ENCODE data around the gene CAPN15.

Gene CAPN15

DNA sequence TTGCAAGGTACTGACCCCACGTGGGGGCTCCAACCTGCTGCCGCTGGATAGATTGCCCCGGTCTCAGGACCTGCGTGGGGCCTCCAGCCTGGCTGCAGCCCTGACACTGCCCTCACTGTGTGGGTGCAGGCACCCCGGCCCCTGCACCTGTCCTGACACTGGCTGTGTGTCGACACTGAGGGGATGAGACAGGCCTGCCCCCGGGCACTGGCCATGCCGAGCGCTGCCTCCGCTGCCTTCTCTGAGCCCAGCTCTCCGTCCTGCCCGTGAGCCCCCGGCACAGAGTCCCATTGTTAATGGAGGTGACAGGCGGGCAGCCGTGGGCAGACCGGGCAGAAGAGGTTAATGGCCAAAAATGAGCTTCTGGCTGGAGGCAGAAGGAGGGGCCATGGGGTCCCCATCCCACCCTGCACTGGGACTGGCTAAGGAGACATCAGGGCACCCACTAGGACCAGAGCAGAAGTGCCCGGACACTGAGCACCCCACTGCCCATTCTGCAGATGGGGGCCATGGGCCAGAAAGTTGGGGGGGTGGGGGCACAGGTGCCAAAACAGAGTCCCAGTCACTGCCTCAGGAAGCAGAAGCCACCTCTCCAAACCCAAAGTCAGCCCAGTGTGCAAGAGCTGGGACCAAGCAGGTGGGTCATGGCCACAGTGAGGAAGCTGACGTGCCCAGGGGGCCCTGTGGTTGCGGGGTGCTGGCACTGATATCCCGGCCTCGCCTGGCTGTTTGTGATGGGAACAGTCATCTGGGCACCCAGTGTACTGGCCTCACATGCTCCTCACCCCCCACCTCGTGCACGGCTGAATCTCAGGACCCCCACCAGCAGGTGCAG lies 30.2 kb downstream of the CAPN15 start:
- H3K4me3 ChIP-seq (ENCODE audit: low read depth, low read length): no peak overlapping the region
- no peaks in the 10 kb centered on the region for H3K36me3 ChIP-seq
- no peaks in the 10 kb centered on the region for H3K9me3 ChIP-seq (ENCODE audit: severe bottlenecking)
- peaks cover 8% of the 10 kb centered on the region for H3K27me3 ChIP-seq (ENCODE audit: insufficient read depth, low read depth, severe bottlenecking)
- H3K27ac ChIP-seq: no peak overlapping the region
- DNase-seq: no peak
- TF ChIP-seq, protein P1, sequence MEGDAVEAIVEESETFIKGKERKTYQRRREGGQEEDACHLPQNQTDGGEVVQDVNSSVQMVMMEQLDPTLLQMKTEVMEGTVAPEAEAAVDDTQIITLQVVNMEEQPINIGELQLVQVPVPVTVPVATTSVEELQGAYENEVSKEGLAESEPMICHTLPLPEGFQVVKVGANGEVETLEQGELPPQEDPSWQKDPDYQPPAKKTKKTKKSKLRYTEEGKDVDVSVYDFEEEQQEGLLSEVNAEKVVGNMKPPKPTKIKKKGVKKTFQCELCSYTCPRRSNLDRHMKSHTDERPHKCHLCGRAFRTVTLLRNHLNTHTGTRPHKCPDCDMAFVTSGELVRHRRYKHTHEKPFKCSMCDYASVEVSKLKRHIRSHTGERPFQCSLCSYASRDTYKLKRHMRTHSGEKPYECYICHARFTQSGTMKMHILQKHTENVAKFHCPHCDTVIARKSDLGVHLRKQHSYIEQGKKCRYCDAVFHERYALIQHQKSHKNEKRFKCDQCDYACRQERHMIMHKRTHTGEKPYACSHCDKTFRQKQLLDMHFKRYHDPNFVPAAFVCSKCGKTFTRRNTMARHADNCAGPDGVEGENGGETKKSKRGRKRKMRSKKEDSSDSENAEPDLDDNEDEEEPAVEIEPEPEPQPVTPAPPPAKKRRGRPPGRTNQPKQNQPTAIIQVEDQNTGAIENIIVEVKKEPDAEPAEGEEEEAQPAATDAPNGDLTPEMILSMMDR (IDR thresholded peaks at IDR 0.05; ENCODE audit: low read depth, low read length): no peak

DNA sequence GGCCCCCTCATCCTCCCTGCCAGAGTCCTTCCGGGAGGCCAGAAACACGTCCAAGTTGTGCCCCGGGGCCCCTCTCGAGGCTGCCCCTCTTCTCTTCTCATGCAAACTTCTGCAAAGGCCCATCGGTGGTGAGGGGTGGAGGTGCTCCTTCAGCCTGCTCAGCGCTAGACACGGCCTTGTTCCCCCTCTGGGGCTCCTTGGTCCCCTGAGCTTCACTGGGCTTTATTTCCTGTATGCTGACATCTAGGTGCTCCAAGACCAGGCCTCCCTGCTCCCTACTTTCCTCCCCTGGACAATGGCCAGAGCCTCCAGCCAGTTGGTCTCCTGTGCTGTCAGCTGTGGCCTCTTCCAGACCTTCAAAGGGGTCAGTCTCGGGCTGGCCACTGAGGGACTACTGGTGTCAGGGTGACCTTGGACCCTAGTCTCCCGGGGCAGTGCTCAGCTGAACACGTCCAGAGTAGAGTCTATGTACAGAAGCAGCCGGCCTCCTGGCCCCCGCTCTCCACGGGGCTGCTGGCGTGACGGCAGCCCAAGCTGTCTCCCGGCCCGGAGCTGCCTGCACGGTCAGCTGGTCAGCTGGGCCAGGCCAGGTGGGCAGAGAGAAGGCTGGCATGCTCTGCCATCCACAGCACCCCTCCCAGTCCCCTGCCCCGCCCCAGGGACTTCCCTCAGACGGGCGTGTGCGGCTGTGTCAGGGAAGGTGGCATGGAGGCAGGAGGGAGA lies 30.9 kb downstream of the CAPN15 start:
- TF ChIP-seq, protein P1 (IDR thresholded peaks at IDR 0.05; ENCODE audit: low read depth, low read length): no peak
- Histone ChIP-seq H3K27me3 (ENCODE audit: insufficient read depth, low read depth, severe bottlenecking) (peaks cover 8% of the 10 kb centered on the region), H3K27ac (no peak overlapping the region), H3K4me3 (ENCODE audit: low read depth, low read length) (no peak overlapping the region), H3K36me3 (no peaks in the 10 kb centered on the region), H3K9me3 (ENCODE audit: severe bottlenecking) (no peaks in the 10 kb centered on the region)
- DNase-seq: no peak

DNA sequence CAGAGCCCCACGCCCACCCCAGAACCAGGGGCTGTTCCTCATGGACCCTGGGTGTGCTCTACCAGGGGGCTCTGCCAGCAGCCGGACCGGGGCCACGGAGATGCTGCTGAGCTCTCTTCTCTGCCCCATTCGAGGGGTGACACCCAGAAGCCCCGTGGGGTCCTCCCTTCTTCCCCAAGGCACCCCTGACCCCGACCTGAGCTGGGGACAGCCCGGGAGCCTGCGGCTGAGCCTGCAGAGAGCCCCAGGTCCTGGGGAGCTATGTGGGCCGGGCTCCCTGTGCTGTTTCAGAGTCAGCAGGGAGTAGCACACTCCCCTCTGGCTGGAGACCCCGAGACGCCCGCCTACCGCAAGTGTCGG lies 31.5 kb downstream of the CAPN15 start:
- no peak overlapping the region for H3K27ac ChIP-seq
- no peaks in the 10 kb centered on the region for H3K36me3 ChIP-seq
- TF ChIP-seq, protein P1 (IDR thresholded peaks at IDR 0.05; ENCODE audit: low read depth, low read length): no peak
- peaks cover 8% of the 10 kb centered on the region for H3K27me3 ChIP-seq (ENCODE audit: insufficient read depth, low read depth, severe bottlenecking)
- DNase-seq: no peak
- no peaks in the 10 kb centered on the region for H3K9me3 ChIP-seq (ENCODE audit: severe bottlenecking)
- no peak overlapping the region for H3K4me3 ChIP-seq (ENCODE audit: low read depth, low read length)

DNA sequence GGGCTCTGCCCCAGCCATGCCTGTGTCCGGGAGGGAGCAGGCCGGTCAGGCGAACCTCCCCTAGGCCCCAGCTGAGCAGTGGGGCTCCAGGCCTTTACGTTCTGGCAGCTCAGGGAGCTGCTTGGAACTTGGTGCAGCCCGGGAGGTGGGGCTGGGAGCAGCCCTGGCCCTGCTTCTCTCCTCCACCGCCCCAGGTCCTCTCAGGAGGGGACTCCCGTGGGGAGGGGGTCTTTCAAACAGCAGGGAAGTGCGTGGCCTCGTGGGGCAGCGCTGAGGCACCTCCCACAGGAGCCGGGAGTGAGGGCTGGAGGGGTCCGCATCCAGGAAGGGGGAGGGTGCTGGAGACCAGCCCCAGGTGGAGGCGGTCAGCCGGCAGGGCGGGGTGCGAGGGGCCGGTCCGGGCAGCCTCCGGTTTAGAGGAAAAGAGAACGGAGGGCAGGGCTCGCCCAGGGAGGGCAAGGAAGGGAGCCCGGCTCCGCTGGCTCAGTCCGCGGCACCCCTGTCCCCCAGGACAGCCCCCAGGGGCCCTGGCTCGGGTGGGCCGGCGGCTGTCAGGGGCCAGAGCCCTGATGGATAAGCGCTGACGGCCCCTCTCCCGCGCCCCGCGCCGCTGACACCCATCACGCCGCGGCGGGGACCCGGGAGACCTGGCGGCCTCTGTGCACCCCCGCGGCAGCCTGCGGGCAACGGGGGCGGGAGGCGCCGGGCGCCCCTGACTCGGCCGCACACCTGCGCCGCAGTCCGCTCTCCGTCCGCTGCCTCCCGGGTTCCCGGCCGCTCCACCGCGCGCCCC lies 32.1 kb downstream of the CAPN15 start:
- Histone ChIP-seq H3K9me3 (ENCODE audit: severe bottlenecking) (no peaks in the 10 kb centered on the region), H3K27me3 (ENCODE audit: insufficient read depth, low read depth, severe bottlenecking) (peaks cover 8% of the 10 kb centered on the region), H3K4me3 (ENCODE audit: low read depth, low read length) (peak overlapping the region; percentile 29), H3K36me3 (no peaks in the 10 kb centered on the region), H3K27ac (no peak overlapping the region)
- DNase-seq: no peak
- TF ChIP-seq, protein P1 (IDR thresholded peaks at IDR 0.05; ENCODE audit: low read depth, low read length): peak; percentile 25; the same call in 1 of the 2 replicates

DNA sequence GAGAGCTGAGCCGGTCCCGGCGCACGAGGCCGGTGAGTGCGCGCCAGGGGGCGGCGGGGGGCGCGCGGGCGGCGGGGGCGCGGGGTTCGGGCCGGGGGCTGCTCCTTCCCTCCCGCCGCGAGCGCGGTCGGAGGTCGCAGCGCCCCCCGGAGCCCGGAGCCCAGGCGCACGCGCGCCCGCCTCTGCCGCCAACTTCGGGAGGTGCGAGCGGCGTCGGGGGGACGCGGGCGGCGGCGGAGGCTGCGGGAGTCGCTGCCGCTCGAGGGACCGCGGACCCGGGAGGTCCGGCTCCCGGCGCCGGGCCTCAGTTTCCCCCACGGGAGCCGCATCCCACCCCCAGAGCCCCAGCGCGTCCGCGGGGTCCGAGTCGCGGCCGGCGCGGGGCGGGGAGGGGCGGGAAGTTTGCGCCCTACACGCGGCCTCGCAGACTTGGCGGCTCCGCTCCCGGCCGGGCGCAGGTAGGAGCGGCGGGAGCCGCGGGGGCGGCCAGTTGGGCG lies 32.7 kb downstream of the CAPN15 start, which contains the start of gene PRR35:
TSS of gene PRR35 (plus strand) at position 191 of the 497 bp plus-strand sequence. CDS start 2,901 bp downstream, outside the sequence.
- Histone ChIP-seq H3K4me3 (ENCODE audit: low read depth, low read length) (peak within 1 kb of the TSS; percentile 29), H3K27ac (no peak within 1 kb of the TSS), H3K9me3 (ENCODE audit: severe bottlenecking) (no peaks in the 10 kb centered on the region), H3K36me3 (no peaks in the 10 kb centered on the region), H3K27me3 (ENCODE audit: insufficient read depth, low read depth, severe bottlenecking) (peaks cover 8% of the 10 kb centered on the region)
- DNase-seq: no peak
- TF ChIP-seq, protein P1 (IDR thresholded peaks at IDR 0.05; ENCODE audit: low read depth, low read length): no peak

Data from WERI-Rb-1 (cell line).